GM23338 (cell line): Measurements from ENCODE around the gene ZNF544. TPM values are rescaled to one million over a fixed set of nuclear protein-coding genes. Genes with fewer than 3 reads are reported as not detected.

ENCODE experiments used
- ATAC-seq: fragments of 200-7000 bp; cut with Tn5 transposase; 3 replicates; pipeline ENCODE4 v1.9.1; 2020
- DNase-seq: peaks from one replicate; pipeline ENCODE4 v3.0.0-alpha.2; 2015; ENCODE audit warnings: low spot score
- H2AFZ ChIP-seq: fragments of 200-600 bp; sonication (generic); 2 replicates; pipeline ENCODE4 v1.8.0; 2016; ENCODE audit warnings: antibody characterized with exemption, mild to moderate bottlenecking, moderate library complexity
- H3F3A ChIP-seq: fragments of 200-600 bp; sonication (generic); replicated peaks from 2 replicates; pipeline ENCODE4 v1.8.0; 2017; ENCODE audit warnings: antibody characterized with exemption, mixed run types, low read depth
- H3K27ac ChIP-seq: fragments of 200-600 bp; sonication (generic); 2 replicates; pipeline ENCODE4 v1.6.1; 2016; ENCODE audit warnings: low read depth
- H3K27me3 ChIP-seq: fragments of 200-600 bp; sonication (generic); 2 replicates; pipeline ENCODE4 v1.8.0; 2016; ENCODE audit warnings: mild to moderate bottlenecking, mixed run types, moderate library complexity; ENCODE audit not compliant: insufficient read depth
- H3K36me3 ChIP-seq: fragments of 200-600 bp; sonication (generic); 2 replicates; pipeline ENCODE4 v1.8.0; 2016; ENCODE audit warnings: mild to moderate bottlenecking; ENCODE audit not compliant: insufficient read depth
- H3K4me1 ChIP-seq: fragments of 200-600 bp; sonication (generic); 2 replicates; pipeline ENCODE4 v1.8.0; 2016; ENCODE audit warnings: mild to moderate bottlenecking, moderate library complexity; ENCODE audit not compliant: insufficient read depth
- H3K4me2 ChIP-seq: fragments of 200-600 bp; sonication (generic); 2 replicates; pipeline ENCODE4 v1.7.1; 2017; ENCODE audit warnings: mixed run types
- H3K4me3 ChIP-seq: fragments of 200-600 bp; sonication (generic); 2 replicates; pipeline ENCODE4 v1.6.1; 2016; ENCODE audit warnings: mixed run types
- H3K79me2 ChIP-seq: fragments of 200-600 bp; sonication (generic); replicated peaks from 2 replicates; pipeline ENCODE4 v1.8.0; 2017; ENCODE audit warnings: mild to moderate bottlenecking; ENCODE audit not compliant: insufficient read depth
- H3K9me2 ChIP-seq: fragments of 200-600 bp; sonication (generic); 2 replicates; pipeline ENCODE4 v1.8.0; 2017; ENCODE audit not compliant: insufficient read depth
- H4K20me1 ChIP-seq: fragments of 200-600 bp; sonication (generic); replicated peaks from 2 replicates; pipeline ENCODE4 v1.8.0; 2017; ENCODE audit warnings: mild to moderate bottlenecking; ENCODE audit not compliant: insufficient read depth
- H3K27ac Mint-ChIP-seq: 2 replicates; pipeline ENCODE4 v1.8.0; 2020; ENCODE audit warnings: inconsistent platforms, mild to moderate bottlenecking, moderate library complexity, mixed read lengths
- H3K27me3 Mint-ChIP-seq: 3 replicates; pipeline ENCODE4 v1.8.0; 2022; ENCODE audit warnings: low read depth, mild to moderate bottlenecking, moderate library complexity, mixed read lengths, inconsistent platforms; ENCODE audit not compliant: insufficient read depth, poor library complexity
- H3K36me3 Mint-ChIP-seq: 3 replicates; pipeline ENCODE4 v1.8.0; 2021; ENCODE audit warnings: low read depth, mild to moderate bottlenecking, inconsistent platforms, moderate library complexity, mixed read lengths
- H3K4me1 Mint-ChIP-seq: 3 replicates; pipeline ENCODE4 v1.8.0; 2020; ENCODE audit warnings: mild to moderate bottlenecking, inconsistent platforms, mixed read lengths
- H3K4me3 Mint-ChIP-seq: 3 replicates; pipeline ENCODE4 v1.8.0; 2021; ENCODE audit warnings: moderate library complexity, mild to moderate bottlenecking, inconsistent platforms, mixed read lengths
- H3K9me3 Mint-ChIP-seq: 3 replicates; pipeline ENCODE4 v1.8.0; 2020; ENCODE audit warnings: moderate library complexity, mild to moderate bottlenecking, inconsistent platforms, mixed read lengths
- CREB1 ChIP-seq: fragments of 250-450 bp; sonication (Bioruptor Pico); IDR thresholded peaks from 2 replicates; pipeline ENCODE4 v1.5.0; 2020; ENCODE audit warnings: low read depth, mild to moderate bottlenecking, moderate library complexity
- CTCF ChIP-seq, 2 experiments: fragments of 200-600 bp in 1 of 2; sonication (generic) in 1 of 2; conservative IDR thresholded peaks; 2 replicates each; pipeline versions ENCODE4 v1.5.1 to v1.6.1; 2016 to 2017; ENCODE audit warnings: antibody characterized with exemption in 2 of 2, low read depth in 2 of 2, mild to moderate bottlenecking in 2 of 2, moderate library complexity in 1 of 2
- EZH2 ChIP-seq: fragments of 200-600 bp; sonication (generic); IDR thresholded peaks from one replicate; pipeline ENCODE4 v1.8.0; 2017; ENCODE audit warnings: antibody characterized with exemption, mild to moderate bottlenecking, low read depth; ENCODE audit not compliant: unreplicated experiment
- EZH2phosphoT487 ChIP-seq: fragments of 200-600 bp; sonication (generic); IDR thresholded peaks from one replicate; pipeline ENCODE4 v1.8.1; 2018; ENCODE audit warnings: antibody characterized with exemption; ENCODE audit not compliant: unreplicated experiment
- JUNB ChIP-seq: IDR thresholded peaks from one replicate; pipeline ENCODE4 v1.6.1; 2016; ENCODE audit warnings: antibody characterized with exemption; ENCODE audit not compliant: unreplicated experiment
- NANOG ChIP-seq: IDR thresholded peaks from 2 replicates; pipeline ENCODE4 v1.6.1; 2016; ENCODE audit warnings: antibody characterized with exemption, borderline replicate concordance
- POLR2AphosphoS5 ChIP-seq: IDR thresholded peaks from 2 replicates; pipeline ENCODE4 v1.6.1; 2016; ENCODE audit warnings: antibody characterized with exemption, low read depth
- STAT1 ChIP-seq: IDR thresholded peaks from one replicate; pipeline ENCODE4 v1.6.1; 2016; ENCODE audit warnings: antibody characterized with exemption; ENCODE audit not compliant: unreplicated experiment
- ZNF114 ChIP-seq: fragments of 250-450 bp; sonication (Bioruptor Pico); IDR thresholded peaks from 2 replicates; pipeline ENCODE4 v1.5.0; 2020; ENCODE audit warnings: mild to moderate bottlenecking, moderate library complexity
- ZNF331 ChIP-seq: fragments of 250-450 bp; sonication (Bioruptor Pico); IDR thresholded peaks from 2 replicates; pipeline ENCODE4 v1.5.0; 2020; ENCODE audit warnings: low read depth, mild to moderate bottlenecking, moderate library complexity
- polyA plus RNA-seq: library from polyadenylated mRNA; unstranded; fragments of >200 nt; fragmentation: Nextera tagmentation; extraction: Ambion mirVana; gene quantifications from 2 replicates; pipeline ENCODE4 v1.2.1, GENCODE V29; 2016
- total RNA-seq: library from RNA; depleted of rRNA; stranded (reverse); fragments of >200 nt; shearing (Covaris generic); gene quantifications from 2 replicates; pipeline ENCODE4 v1.2.3, GENCODE V29; 2014
- TF ChIP-seq, protein P1 (sequence below): fragments of 250-450 bp; sonication (Bioruptor Pico); IDR thresholded peaks from 2 replicates; pipeline ENCODE4 v1.5.0; 2020; ENCODE audit warnings: mild to moderate bottlenecking, moderate library complexity
- TF ChIP-seq, protein P2 (sequence below): IDR thresholded peaks from 2 replicates; pipeline ENCODE4 v1.6.1; 2016; ENCODE audit warnings: antibody characterized with exemption

The ZNF544 gene
- total and polyA plus RNA-seq, 2 experiments from 2014 or later: 29.4 to 93.9 TPM

DNA sequence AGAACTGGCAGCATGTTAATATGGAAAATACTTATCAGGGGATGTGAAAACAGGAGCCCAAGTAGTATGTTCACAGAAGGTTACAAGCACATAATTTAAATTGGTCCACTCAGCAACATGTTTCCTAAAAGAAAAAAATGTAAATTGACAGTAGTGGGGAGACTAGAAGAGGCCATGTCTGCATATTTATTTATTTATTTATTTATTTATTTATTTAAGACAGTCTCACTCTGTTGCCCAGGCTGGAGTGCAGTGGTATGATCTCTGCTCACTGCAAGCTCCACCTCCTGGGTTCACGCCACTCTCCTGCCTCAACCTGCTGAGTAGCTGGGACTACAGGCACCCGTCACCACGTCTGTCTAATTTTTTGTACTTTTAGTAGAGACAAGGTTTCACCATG, 36.4 kb downstream of the ZNF544 start:
- no peak overlapping the region for H3K27ac Mint-ChIP-seq

DNA sequence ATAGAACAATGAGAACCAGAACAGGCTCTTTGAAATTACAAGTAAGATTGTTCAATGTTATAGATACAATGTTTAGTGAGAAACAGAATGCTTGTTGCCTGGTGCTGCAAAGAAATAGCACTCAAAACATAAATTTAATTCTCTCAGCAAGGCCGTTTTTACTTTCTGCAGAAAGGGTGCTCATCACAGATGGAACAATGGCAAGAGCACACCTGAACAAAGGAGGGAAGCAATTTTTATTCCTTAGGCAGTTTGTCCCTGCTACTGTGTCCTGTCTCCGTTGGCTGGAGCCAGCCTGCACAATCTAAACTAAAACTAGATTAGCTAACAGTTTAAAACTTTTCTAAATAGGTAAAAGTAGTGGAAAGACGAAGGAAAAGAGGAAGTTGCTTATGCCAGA, 39.6 kb downstream of the ZNF544 start:
- ATAC-seq (no peak), DNase-seq (no peak)
- no peak overlapping the region for H3K4me2 ChIP-seq
- 0 out of 2 replicates have a peak, but pooled peaks cover 4% of the 10 kb centered on the region for H3K79me2 ChIP-seq
- no peaks in the 10 kb centered on the region for H4K20me1 ChIP-seq
- no peaks in the 10 kb centered on the region for H3K27me3 ChIP-seq
- no peak overlapping the region for H3K27ac ChIP-seq
- Mint-ChIP-seq H3K27ac (no peak overlapping the region), H3K4me1 (no peaks in the 10 kb centered on the region), H3K4me3 (no peak overlapping the region), H3K36me3 (peaks cover 95% of the 10 kb centered on the region), H3K9me3 (peaks cover 89% of the 10 kb centered on the region), H3K27me3 (peaks cover 32% of the 10 kb centered on the region)
- H3F3A ChIP-seq: 0 out of 2 replicates have a peak, but pooled peaks cover 3% of the 10 kb centered on the region
- H2AFZ ChIP-seq: no peak overlapping the region
- H3K4me3 ChIP-seq: no peak overlapping the region
- H3K36me3 ChIP-seq: peaks cover 25% of the 10 kb centered on the region
- no peaks in the 10 kb centered on the region for H3K9me2 ChIP-seq
- no peaks in the 10 kb centered on the region for H3K4me1 ChIP-seq
- TF ChIP-seq NANOG: no peak
- TF ChIP-seq EZH2phosphoT487: no peak
- TF ChIP-seq POLR2AphosphoS5: no peak
- no peak for TF ChIP-seq EZH2
- no peak for TF ChIP-seq ZNF331 (CRISPR knock-in tag)
- no peak for TF ChIP-seq JUNB
- TF ChIP-seq STAT1: no peak
- TF ChIP-seq ZNF114: no peak
- no peak for TF ChIP-seq CREB1 (CRISPR knock-in tag)
- no peak for TF ChIP-seq CTCF (conservative IDR thresholded peaks at IDR 0.05; ENCODE audit: low read depth in 2 of 2)
- TF ChIP-seq, protein P1, sequence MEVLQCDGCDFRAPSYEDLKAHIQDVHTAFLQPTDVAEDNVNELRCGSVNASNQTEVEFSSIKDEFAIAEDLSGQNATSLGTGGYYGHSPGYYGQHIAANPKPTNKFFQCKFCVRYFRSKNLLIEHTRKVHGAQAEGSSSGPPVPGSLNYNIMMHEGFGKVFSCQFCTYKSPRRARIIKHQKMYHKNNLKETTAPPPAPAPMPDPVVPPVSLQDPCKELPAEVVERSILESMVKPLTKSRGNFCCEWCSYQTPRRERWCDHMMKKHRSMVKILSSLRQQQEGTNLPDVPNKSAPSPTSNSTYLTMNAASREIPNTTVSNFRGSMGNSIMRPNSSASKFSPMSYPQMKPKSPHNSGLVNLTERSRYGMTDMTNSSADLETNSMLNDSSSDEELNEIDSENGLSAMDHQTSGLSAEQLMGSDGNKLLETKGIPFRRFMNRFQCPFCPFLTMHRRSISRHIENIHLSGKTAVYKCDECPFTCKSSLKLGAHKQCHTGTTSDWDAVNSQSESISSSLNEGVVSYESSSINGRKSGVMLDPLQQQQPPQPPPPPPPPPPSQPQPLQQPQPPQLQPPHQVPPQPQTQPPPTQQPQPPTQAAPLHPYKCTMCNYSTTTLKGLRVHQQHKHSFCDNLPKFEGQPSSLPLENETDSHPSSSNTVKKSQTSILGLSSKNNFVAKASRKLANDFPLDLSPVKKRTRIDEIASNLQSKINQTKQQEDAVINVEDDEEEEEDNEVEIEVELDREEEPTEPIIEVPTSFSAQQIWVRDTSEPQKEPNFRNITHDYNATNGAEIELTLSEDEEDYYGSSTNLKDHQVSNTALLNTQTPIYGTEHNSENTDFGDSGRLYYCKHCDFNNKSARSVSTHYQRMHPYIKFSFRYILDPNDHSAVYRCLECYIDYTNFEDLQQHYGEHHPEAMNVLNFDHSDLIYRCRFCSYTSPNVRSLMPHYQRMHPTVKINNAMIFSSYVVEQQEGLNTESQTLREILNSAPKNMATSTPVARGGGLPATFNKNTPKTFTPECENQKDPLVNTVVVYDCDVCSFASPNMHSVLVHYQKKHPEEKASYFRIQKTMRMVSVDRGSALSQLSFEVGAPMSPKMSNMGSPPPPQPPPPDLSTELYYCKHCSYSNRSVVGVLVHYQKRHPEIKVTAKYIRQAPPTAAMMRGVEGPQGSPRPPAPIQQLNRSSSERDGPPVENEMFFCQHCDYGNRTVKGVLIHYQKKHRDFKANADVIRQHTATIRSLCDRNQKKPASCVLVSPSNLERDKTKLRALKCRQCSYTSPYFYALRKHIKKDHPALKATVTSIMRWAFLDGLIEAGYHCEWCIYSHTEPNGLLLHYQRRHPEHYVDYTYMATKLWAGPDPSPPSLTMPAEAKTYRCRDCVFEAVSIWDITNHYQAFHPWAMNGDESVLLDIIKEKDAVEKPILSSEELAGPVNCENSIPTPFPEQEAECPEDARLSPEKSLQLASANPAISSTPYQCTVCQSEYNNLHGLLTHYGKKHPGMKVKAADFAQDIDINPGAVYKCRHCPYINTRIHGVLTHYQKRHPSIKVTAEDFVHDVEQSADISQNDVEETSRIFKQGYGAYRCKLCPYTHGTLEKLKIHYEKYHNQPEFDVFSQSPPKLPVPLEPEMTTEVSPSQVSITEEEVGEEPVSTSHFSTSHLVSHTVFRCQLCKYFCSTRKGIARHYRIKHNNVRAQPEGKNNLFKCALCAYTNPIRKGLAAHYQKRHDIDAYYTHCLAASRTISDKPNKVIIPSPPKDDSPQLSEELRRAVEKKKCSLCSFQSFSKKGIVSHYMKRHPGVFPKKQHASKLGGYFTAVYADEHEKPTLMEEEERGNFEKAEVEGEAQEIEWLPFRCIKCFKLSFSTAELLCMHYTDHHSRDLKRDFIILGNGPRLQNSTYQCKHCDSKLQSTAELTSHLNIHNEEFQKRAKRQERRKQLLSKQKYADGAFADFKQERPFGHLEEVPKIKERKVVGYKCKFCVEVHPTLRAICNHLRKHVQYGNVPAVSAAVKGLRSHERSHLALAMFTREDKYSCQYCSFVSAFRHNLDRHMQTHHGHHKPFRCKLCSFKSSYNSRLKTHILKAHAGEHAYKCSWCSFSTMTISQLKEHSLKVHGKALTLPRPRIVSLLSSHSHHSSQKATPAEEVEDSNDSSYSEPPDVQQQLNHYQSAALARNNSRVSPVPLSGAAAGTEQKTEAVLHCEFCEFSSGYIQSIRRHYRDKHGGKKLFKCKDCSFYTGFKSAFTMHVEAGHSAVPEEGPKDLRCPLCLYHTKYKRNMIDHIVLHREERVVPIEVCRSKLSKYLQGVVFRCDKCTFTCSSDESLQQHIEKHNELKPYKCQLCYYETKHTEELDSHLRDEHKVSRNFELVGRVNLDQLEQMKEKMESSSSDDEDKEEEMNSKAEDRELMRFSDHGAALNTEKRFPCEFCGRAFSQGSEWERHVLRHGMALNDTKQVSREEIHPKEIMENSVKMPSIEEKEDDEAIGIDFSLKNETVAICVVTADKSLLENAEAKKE (CRISPR knock-in tag): no peak
- TF ChIP-seq, protein P2, sequence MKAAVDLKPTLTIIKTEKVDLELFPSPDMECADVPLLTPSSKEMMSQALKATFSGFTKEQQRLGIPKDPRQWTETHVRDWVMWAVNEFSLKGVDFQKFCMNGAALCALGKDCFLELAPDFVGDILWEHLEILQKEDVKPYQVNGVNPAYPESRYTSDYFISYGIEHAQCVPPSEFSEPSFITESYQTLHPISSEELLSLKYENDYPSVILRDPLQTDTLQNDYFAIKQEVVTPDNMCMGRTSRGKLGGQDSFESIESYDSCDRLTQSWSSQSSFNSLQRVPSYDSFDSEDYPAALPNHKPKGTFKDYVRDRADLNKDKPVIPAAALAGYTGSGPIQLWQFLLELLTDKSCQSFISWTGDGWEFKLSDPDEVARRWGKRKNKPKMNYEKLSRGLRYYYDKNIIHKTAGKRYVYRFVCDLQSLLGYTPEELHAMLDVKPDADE: no peak

More for the DNA sequence above, 36.4 kb downstream of the ZNF544 start:
- H3K27ac ChIP-seq: no peak overlapping the region
- no peaks in the 10 kb centered on the region; the same call in 1 of the 2 replicates for H3K79me2 ChIP-seq
- H3F3A ChIP-seq: peaks cover 34% of the 10 kb centered on the region
- H3K36me3 ChIP-seq: peaks cover 57% of the 10 kb centered on the region
- no peaks in the 10 kb centered on the region for H3K4me1 ChIP-seq
- Mint-ChIP-seq H3K36me3 (peaks cover 95% of the 10 kb centered on the region), H3K4me1 (no peaks in the 10 kb centered on the region), H3K4me3 (no peak overlapping the region), H3K27me3 (peaks cover 64% of the 10 kb centered on the region), H3K9me3 (peaks cover 98% of the 10 kb centered on the region)
- H4K20me1 ChIP-seq: no peaks in the 10 kb centered on the region
- no peak for ATAC-seq
- no peak overlapping the region for H3K4me3 ChIP-seq
- H2AFZ ChIP-seq: no peak overlapping the region
- H3K9me2 ChIP-seq: no peaks in the 10 kb centered on the region
- 0 out of 2 replicates have a peak, but pooled peaks cover 3% of the 10 kb centered on the region for H3K27me3 ChIP-seq
- DNase-seq: no peak
- TF ChIP-seq STAT1 (no peak), NANOG (no peak), ZNF331 (CRISPR knock-in tag) (no peak), EZH2phosphoT487 (no peak)
- H3K4me2 ChIP-seq: no peak overlapping the region
